GM23338 (cell line): ENCODE data around the gene FZD7.

Source experiments
- CREB1 ChIP-seq: fragments of 250-450 bp; sonication (Bioruptor Pico); IDR thresholded peaks from 2 replicates; pipeline ENCODE4 v1.5.0; 2020; ENCODE audit warnings: low read depth, mild to moderate bottlenecking, moderate library complexity
- EZH2 ChIP-seq: fragments of 200-600 bp; sonication (generic); IDR thresholded peaks from one replicate; pipeline ENCODE4 v1.8.0; 2017; ENCODE audit warnings: antibody characterized with exemption, mild to moderate bottlenecking, low read depth; ENCODE audit not compliant: unreplicated experiment
- JUNB ChIP-seq: IDR thresholded peaks from one replicate; pipeline ENCODE4 v1.6.1; 2016; ENCODE audit warnings: antibody characterized with exemption; ENCODE audit not compliant: unreplicated experiment
- NANOG ChIP-seq: IDR thresholded peaks from 2 replicates; pipeline ENCODE4 v1.6.1; 2016; ENCODE audit warnings: antibody characterized with exemption, borderline replicate concordance
- POLR2AphosphoS5 ChIP-seq: IDR thresholded peaks from 2 replicates; pipeline ENCODE4 v1.6.1; 2016; ENCODE audit warnings: antibody characterized with exemption, low read depth
- REST ChIP-seq: IDR thresholded peaks from one replicate; pipeline ENCODE4 v1.6.1; 2018; ENCODE audit warnings: antibody characterized with exemption; ENCODE audit not compliant: unreplicated experiment
- ZNF331 ChIP-seq: fragments of 250-450 bp; sonication (Bioruptor Pico); IDR thresholded peaks from 2 replicates; pipeline ENCODE4 v1.5.0; 2020; ENCODE audit warnings: low read depth, mild to moderate bottlenecking, moderate library complexity
- TF ChIP-seq, protein P1 (sequence below), 2 experiments: fragments of 200-600 bp in 1 of 2; sonication (generic) in 1 of 2; conservative IDR thresholded peaks; 2 replicates each; pipeline versions ENCODE4 v1.5.1 to v1.6.1; 2016 to 2017; ENCODE audit warnings: antibody characterized with exemption in 2 of 2, low read depth in 2 of 2, mild to moderate bottlenecking in 2 of 2, moderate library complexity in 1 of 2

- TF ChIP-seq, protein P1, sequence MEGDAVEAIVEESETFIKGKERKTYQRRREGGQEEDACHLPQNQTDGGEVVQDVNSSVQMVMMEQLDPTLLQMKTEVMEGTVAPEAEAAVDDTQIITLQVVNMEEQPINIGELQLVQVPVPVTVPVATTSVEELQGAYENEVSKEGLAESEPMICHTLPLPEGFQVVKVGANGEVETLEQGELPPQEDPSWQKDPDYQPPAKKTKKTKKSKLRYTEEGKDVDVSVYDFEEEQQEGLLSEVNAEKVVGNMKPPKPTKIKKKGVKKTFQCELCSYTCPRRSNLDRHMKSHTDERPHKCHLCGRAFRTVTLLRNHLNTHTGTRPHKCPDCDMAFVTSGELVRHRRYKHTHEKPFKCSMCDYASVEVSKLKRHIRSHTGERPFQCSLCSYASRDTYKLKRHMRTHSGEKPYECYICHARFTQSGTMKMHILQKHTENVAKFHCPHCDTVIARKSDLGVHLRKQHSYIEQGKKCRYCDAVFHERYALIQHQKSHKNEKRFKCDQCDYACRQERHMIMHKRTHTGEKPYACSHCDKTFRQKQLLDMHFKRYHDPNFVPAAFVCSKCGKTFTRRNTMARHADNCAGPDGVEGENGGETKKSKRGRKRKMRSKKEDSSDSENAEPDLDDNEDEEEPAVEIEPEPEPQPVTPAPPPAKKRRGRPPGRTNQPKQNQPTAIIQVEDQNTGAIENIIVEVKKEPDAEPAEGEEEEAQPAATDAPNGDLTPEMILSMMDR (conservative IDR thresholded peaks at IDR 0.05; ENCODE audit: low read depth in 2 of 2), result peak; percentile 5 to 37; a peak in 2 of 4 replicates
- TF ChIP-seq EZH2 (no peak), NANOG (no peak), CREB1 (no peak), ZNF331 (no peak), REST (no peak), POLR2AphosphoS5 (no peak), JUNB (no peak)
Measured at GRCh38 chr2:202056611-202057010, 23.0 kb downstream of the FZD7 start.
